ENCODE measurements around the gene BRD7.

Gene BRD7

DNA sequence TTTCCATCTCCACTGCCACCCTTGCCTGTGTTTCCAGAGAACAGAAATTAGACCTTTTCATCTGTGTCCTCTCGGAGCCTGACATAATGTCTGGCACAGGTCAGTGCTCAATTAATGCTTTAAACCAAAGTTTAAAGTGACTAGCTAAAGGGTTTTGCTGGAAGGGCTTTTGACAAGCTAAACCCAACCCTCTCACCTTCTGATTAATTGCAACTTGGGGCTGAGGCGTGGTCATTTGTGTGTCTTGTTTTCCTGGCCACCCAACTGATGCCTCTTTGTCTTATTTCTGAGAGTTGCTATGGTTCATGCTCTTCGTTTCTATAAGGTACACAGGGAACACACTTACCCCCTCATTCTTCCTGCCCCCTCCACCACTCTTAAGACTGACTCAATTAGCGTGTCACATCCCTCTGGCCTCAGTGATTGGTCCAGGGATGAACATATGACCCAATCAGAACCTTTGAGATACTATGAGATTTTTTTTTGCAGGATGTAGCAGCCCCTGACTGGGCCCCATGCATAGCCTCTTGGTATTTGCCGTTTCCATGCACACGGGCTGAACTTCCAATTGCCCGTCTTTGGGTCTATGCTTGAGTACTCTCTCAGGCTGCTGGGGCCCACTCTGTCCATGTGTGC, 15.8 kb upstream of the BRD7 start:
- H3K4me3 ChIP-seq (replicated peaks; ENCODE audit: insufficient read depth, low read length) = no peak overlapping the region
- H3K27me3 ChIP-seq (ENCODE audit: insufficient read depth, poor library complexity, severe bottlenecking) = no peaks in the 10 kb centered on the region
- DNase-seq (ENCODE audit: low read depth in 1 of 2, low spot score in 1 of 2) = no peak
- no peak overlapping the region for H3K27ac ChIP-seq (replicated peaks)
- no peak for TF ChIP-seq GABPA (IDR thresholded peaks at IDR 0.05; ENCODE audit: low read depth)
- no peak for TF ChIP-seq POLR2AphosphoS5 (IDR thresholded peaks at IDR 0.05; ENCODE audit: low read depth)

DNA sequence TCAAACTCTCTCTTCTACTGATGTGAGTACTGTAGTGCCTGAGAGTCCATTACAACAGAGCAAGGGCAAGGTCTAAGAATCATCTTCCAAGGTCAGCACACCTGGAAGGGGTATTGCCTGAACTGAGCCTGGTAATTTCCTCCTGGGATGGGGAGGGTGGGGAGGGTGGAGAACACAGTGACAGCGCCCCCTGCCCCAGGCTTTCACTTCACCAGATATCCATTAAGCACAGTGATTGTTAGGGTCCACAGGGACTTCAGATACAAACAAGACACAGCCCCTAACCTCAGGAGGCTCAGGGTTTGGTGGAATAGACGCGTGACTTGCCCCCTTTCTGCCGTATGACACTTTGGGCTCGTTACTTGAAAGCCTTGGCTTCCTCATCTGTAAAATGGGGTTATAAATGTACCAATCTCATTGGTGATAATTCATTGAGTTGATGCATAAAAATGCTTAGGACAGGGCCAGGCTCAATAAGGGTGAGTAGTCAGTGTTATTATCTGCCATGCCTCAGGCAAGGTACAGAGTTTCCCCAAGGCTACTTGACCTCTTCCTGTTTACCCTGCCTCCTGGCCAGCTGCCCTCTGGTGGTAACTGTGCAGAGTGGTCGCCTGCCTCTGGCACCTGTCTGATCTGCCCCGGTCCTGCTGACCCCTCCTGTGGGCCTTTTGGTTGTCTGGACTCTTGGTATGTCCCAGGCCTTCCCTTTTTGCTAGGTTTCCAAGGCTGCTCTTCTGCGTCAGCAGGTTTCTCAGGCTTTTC, 13.1 kb upstream of the BRD7 start:
- no peak for DNase-seq (ENCODE audit: low read depth in 1 of 2, low spot score in 1 of 2)
- no peak overlapping the region for H3K4me3 ChIP-seq (replicated peaks; ENCODE audit: insufficient read depth, low read length)
- no peaks in the 10 kb centered on the region for H3K27me3 ChIP-seq (ENCODE audit: insufficient read depth, poor library complexity, severe bottlenecking)
- H3K27ac ChIP-seq (replicated peaks) = no peak overlapping the region
- TF ChIP-seq, protein P1, sequence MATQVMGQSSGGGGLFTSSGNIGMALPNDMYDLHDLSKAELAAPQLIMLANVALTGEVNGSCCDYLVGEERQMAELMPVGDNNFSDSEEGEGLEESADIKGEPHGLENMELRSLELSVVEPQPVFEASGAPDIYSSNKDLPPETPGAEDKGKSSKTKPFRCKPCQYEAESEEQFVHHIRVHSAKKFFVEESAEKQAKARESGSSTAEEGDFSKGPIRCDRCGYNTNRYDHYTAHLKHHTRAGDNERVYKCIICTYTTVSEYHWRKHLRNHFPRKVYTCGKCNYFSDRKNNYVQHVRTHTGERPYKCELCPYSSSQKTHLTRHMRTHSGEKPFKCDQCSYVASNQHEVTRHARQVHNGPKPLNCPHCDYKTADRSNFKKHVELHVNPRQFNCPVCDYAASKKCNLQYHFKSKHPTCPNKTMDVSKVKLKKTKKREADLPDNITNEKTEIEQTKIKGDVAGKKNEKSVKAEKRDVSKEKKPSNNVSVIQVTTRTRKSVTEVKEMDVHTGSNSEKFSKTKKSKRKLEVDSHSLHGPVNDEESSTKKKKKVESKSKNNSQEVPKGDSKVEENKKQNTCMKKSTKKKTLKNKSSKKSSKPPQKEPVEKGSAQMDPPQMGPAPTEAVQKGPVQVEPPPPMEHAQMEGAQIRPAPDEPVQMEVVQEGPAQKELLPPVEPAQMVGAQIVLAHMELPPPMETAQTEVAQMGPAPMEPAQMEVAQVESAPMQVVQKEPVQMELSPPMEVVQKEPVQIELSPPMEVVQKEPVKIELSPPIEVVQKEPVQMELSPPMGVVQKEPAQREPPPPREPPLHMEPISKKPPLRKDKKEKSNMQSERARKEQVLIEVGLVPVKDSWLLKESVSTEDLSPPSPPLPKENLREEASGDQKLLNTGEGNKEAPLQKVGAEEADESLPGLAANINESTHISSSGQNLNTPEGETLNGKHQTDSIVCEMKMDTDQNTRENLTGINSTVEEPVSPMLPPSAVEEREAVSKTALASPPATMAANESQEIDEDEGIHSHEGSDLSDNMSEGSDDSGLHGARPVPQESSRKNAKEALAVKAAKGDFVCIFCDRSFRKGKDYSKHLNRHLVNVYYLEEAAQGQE (IDR thresholded peaks at IDR 0.05; ENCODE audit: insufficient replicate concordance, low read depth) = no peak
- TF ChIP-seq, protein P2, sequence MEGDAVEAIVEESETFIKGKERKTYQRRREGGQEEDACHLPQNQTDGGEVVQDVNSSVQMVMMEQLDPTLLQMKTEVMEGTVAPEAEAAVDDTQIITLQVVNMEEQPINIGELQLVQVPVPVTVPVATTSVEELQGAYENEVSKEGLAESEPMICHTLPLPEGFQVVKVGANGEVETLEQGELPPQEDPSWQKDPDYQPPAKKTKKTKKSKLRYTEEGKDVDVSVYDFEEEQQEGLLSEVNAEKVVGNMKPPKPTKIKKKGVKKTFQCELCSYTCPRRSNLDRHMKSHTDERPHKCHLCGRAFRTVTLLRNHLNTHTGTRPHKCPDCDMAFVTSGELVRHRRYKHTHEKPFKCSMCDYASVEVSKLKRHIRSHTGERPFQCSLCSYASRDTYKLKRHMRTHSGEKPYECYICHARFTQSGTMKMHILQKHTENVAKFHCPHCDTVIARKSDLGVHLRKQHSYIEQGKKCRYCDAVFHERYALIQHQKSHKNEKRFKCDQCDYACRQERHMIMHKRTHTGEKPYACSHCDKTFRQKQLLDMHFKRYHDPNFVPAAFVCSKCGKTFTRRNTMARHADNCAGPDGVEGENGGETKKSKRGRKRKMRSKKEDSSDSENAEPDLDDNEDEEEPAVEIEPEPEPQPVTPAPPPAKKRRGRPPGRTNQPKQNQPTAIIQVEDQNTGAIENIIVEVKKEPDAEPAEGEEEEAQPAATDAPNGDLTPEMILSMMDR (IDR thresholded peaks at IDR 0.05; ENCODE audit: insufficient read depth, low read length) = peak; percentile 7

DNA sequence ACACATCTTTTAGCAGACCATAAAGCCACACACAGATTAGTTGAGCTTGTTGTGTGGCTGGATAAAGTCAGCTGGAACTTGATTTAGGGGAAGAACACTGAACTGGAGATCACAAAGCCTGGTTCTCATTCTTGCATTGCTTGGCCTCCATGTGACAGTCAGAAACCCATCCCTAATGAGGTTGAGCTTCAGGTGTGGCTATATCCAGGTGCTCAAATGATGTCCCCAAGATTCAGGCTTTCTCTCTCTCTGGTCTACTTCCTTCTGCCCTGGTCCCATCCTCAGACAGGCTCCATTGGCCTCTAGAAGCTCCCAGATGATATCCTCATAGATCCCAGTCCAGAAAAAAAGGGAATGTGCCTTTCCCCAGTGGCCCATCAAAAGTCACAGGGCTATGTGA, 9.6 kb upstream of the BRD7 start:
- DNase-seq (ENCODE audit: low read depth in 1 of 2, low spot score in 1 of 2) = no peak
- H3K27ac ChIP-seq (replicated peaks) = no peak overlapping the region
- H3K4me3 ChIP-seq (replicated peaks; ENCODE audit: insufficient read depth, low read length) = no peak overlapping the region
- no peaks in the 10 kb centered on the region for H3K27me3 ChIP-seq (ENCODE audit: insufficient read depth, poor library complexity, severe bottlenecking)
- TF ChIP-seq GABPA (IDR thresholded peaks at IDR 0.05; ENCODE audit: low read depth) = no peak
- TF ChIP-seq POLR2AphosphoS5 (IDR thresholded peaks at IDR 0.05; ENCODE audit: low read depth) = no peak
- TF ChIP-seq, protein P1 (IDR thresholded peaks at IDR 0.05; ENCODE audit: insufficient replicate concordance, low read depth) = no peak
- no peak for TF ChIP-seq SPI1 (IDR thresholded peaks at IDR 0.05; ENCODE audit: borderline replicate concordance, low read depth)
- TF ChIP-seq, protein P2 (IDR thresholded peaks at IDR 0.05; ENCODE audit: insufficient read depth, low read length) = no peak

DNA sequence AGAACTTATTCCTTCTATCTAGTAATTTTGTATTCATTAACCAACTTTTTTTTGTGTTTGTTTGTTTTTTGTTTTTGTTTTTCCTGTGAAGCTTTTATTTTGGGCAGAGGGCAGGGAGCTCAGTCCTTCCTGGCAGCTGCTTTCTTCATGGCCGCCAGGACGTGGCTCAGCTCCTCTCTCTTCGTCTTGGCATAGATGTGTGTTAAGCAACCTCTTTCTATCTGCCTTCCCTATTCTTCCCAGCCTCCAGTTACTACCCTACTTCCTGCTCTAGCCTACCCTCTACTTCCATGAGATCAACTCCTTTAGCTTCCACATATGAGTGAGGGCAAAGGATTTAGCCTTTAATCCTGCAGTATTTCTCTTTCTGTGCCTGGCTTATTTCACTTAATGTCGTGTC, 8.2 kb upstream of the BRD7 start:
- Histone ChIP-seq H3K27me3 (ENCODE audit: insufficient read depth, poor library complexity, severe bottlenecking) (no peaks in the 10 kb centered on the region), H3K4me3 (replicated peaks; ENCODE audit: insufficient read depth, low read length) (no peak overlapping the region), H3K27ac (replicated peaks) (no peak overlapping the region)
- DNase-seq (ENCODE audit: low read depth in 1 of 2, low spot score in 1 of 2) = no peak
- TF ChIP-seq SPI1 (IDR thresholded peaks at IDR 0.05; ENCODE audit: borderline replicate concordance, low read depth) = no peak
- no peak for TF ChIP-seq GABPA (IDR thresholded peaks at IDR 0.05; ENCODE audit: low read depth)
- TF ChIP-seq, protein P2 (IDR thresholded peaks at IDR 0.05; ENCODE audit: insufficient read depth, low read length) = no peak
- TF ChIP-seq, protein P1 (IDR thresholded peaks at IDR 0.05; ENCODE audit: insufficient replicate concordance, low read depth) = no peak
- TF ChIP-seq POLR2AphosphoS5 (IDR thresholded peaks at IDR 0.05; ENCODE audit: low read depth) = no peak

Data from HL-60 (cell line).